Common myeloid progenitor, CD34-positive (primary cell): ENCODE results near the gene USH2A.

Source experiments
- CTCF ChIA-PET: fragments of 350-600 bp; sonication (Branson Sonifier 250); formaldehyde crosslinking; loops from one replicate; lab custom pipeline; 2021; ENCODE audit warnings: antibody characterized with exemption; lab: Charles Lee
- POLR2A ChIA-PET: fragments of 350-600 bp; sonication (Branson Sonifier 250); formaldehyde crosslinking; loops from one replicate; lab custom pipeline; 2021; ENCODE audit warnings: antibody characterized with exemption; lab: Charles Lee
- DNase-seq, 3 donors: peaks; one replicate each; pipeline versions ENCODE4 v3.0.0 to v3.0.0-alpha.2; 2013
- H3K27ac ChIP-seq, 2 experiments: 1 replicate in 1 of 2; 2 replicates in 1 of 2; pipeline ENCODE4 v1.7.0; 2013; ENCODE audit warnings: inconsistent platforms in 2 of 2, low read length in 2 of 2, mild to moderate bottlenecking in 2 of 2, low read depth in 1 of 2, moderate library complexity in 1 of 2; ENCODE audit not compliant: severe bottlenecking in 2 of 2, insufficient read depth in 1 of 2, poor library complexity in 1 of 2
- H3K27me3 ChIP-seq, 5 experiments: replicated peaks in 2 of 5; 1 replicate in 3 of 5; 2 replicates in 2 of 5; pipeline versions ENCODE4 v1.6.1 to v1.7.0; 2013; ENCODE audit warnings: low read length in 4 of 5, mild to moderate bottlenecking in 2 of 5, moderate library complexity in 2 of 5, inconsistent platforms in 1 of 5; ENCODE audit not compliant: insufficient read depth in 5 of 5, control insufficient read depth in 4 of 5
- H3K36me3 ChIP-seq, 4 experiments: 1 replicate in 2 of 4; 2 replicates in 2 of 4; pipeline versions ENCODE4 v1.6.1 to v1.7.0; 2013; ENCODE audit warnings: low read length in 3 of 4, control low read depth in 1 of 4, mild to moderate bottlenecking in 1 of 4; ENCODE audit not compliant: control insufficient read depth in 4 of 4, insufficient read depth in 4 of 4
- H3K4me1 ChIP-seq, 4 experiments: 1 replicate in 3 of 4; 2 replicates in 1 of 4; pipeline versions ENCODE4 v1.6.1 to v1.7.1; 2013; ENCODE audit warnings: low read length in 3 of 4, mild to moderate bottlenecking in 3 of 4, control low read depth in 1 of 4, inconsistent platforms in 1 of 4, moderate library complexity in 1 of 4; ENCODE audit not compliant: control insufficient read depth in 4 of 4, insufficient read depth in 4 of 4; ENCODE audit errors: control extremely low read depth in 1 of 4
- H3K4me3 ChIP-seq, 7 experiments: 1 replicate in 4 of 7; 2 replicates in 3 of 7; pipeline versions ENCODE4 v1.5.1 to v1.7.0; 2013; ENCODE audit warnings: mild to moderate bottlenecking in 7 of 7, low read length in 6 of 7, moderate library complexity in 6 of 7, inconsistent platforms in 2 of 7, low read depth in 2 of 7, control low read depth in 1 of 7; ENCODE audit not compliant: insufficient read depth in 4 of 7, control insufficient read depth in 1 of 7; ENCODE audit errors: extremely low read depth in 1 of 7
- H3K9me3 ChIP-seq, 5 experiments: 1 replicate in 4 of 5; 2 replicates in 1 of 5; pipeline versions ENCODE4 v1.6.1 to v1.7.1; 2013; ENCODE audit warnings: low read length in 4 of 5, mild to moderate bottlenecking in 2 of 5, inconsistent platforms in 1 of 5, low read depth in 1 of 5, moderate library complexity in 1 of 5; ENCODE audit not compliant: control insufficient read depth in 4 of 5, insufficient read depth in 2 of 5; ENCODE audit errors: control extremely low read depth in 1 of 5
- WGBS: methylation state at CpG from one replicate; pipeline ENCODE4 v1.1.5; 2013; ENCODE audit not compliant: insufficient coverage; 5-methylcytosine and 5-hydroxymethylcytosine counted together

Gene USH2A

DNA sequence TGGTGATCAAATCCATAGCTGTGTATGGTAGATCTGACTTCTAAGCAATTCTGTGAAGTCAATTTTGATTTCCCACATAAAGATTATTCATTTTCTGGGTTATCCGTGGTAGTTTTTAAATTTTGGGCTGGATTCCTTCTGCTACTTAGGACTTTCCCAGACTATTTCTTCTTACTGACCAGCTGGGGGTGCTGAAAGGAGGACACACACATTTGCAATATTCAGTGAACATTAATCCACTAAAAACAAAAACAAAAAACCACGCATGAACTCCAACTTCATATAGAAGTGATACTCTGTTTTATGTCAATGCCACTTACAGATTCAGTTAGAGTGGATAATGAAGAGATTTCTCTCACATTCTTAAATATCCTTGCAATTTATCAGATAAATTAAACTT, 750.8 kb downstream of the USH2A start:
- H3K4me1 ChIP-seq: no peaks in the 10 kb centered on the region
- CTCF ChIA-PET: no interaction called here
- no peak for DNase-seq
- no peak overlapping the region for H3K27ac ChIP-seq
- POLR2A ChIA-PET: no interaction called here
- H3K27me3 ChIP-seq: no peaks in the 10 kb centered on the region
- H3K9me3 ChIP-seq: no peaks in the 10 kb centered on the region
- H3K4me3 ChIP-seq: no peak overlapping the region
- WGBS: no CpG with 5 or more reads among the region's 2 CpGs
- no peaks in the 10 kb centered on the region for H3K36me3 ChIP-seq

DNA sequence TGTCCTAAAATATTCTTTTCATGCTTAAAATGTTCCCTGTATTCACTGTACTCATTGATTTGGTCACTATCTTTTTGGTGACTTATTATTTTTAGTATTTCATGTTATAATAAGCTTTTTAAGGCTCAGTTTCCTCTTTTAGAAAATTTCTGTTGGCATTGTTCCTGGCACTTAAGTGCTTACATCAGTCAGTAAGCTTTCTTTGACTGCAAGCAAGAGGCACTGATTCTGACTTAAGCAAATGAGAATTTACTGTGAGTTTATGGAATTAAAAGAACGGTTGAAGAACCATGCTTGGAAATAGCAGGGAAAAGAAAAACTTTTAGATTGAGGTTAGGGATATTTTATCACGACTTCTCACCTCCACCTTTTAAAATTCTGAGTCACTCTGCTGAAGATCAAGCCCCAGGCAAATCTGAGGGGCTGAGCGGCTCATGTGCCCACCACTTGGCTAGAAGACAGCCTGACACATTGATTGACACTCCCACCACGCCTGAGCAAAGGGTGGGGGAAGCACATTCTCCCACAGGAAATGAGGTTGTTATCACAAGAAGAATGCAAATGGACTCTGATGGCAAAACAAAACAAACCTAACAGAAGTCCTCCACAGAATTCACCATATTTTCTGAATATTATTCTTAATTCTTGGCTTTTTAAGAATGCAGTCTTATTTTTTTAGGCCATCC, 753.3 kb downstream of the USH2A start:
- no peaks in the 10 kb centered on the region for H3K9me3 ChIP-seq
- ChIA-PET POLR2A (no interaction called here), CTCF (no interaction called here)
- 25% methylated on average over 1 of the region's 4 CpGs for WGBS
- H3K27me3 ChIP-seq: no peaks in the 10 kb centered on the region
- no peak overlapping the region for H3K27ac ChIP-seq
- H3K4me3 ChIP-seq: no peak overlapping the region
- no peaks in the 10 kb centered on the region for H3K4me1 ChIP-seq
- DNase-seq: no peak
- no peaks in the 10 kb centered on the region for H3K36me3 ChIP-seq

DNA sequence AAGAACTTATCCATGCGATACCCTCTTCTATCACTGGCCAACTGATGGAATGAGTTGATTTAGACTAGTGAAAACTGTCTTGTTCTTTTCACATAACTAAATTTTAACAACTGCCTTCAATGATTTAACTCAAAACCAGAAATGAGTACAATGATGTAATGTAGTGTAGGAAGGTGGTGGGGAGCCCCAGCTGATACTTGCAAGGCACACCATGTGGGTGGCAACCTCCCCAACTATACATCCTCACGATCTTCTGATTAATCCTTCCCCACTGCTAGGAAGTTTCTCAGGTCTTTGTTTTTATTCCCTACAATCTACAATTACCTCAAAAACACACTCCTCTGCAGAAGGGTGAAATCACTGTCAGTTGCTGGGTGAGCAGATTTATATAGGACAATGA, 755.5 kb downstream of the USH2A start:
- Histone ChIP-seq H3K4me3 (no peak overlapping the region), H3K9me3 (no peaks in the 10 kb centered on the region), H3K36me3 (no peaks in the 10 kb centered on the region), H3K27ac (no peak overlapping the region), H3K4me1 (no peaks in the 10 kb centered on the region), H3K27me3 (no peaks in the 10 kb centered on the region)
- 80% methylated on average over 1 of the region's 2 CpGs for WGBS
- ChIA-PET CTCF (no interaction called here), POLR2A (no interaction called here)
- no peak for DNase-seq

DNA sequence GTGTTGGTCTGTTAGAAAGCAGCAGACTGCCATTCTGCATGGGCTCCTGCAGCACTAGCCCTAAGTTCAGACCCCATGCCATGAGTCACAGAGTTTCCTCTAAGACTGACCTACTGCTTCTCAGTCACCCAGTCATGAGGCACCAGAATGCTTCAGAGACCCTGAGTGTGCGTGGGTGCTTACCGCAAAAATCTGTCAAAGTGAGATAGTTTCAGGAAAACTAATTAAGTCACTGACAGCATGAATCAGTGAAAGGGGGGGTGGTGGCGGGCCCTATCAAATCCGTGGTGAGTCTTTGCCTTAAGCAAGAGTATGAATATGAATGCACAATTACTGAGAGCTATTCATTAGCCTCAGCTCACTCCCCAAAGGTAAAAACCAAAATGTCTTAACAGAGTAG, 758.0 kb downstream of the USH2A start:
- 100% methylated on average over 2 of the region's 4 CpGs for WGBS
- POLR2A ChIA-PET: no interaction called here
- H3K4me3 ChIP-seq: no peak overlapping the region

DNA sequence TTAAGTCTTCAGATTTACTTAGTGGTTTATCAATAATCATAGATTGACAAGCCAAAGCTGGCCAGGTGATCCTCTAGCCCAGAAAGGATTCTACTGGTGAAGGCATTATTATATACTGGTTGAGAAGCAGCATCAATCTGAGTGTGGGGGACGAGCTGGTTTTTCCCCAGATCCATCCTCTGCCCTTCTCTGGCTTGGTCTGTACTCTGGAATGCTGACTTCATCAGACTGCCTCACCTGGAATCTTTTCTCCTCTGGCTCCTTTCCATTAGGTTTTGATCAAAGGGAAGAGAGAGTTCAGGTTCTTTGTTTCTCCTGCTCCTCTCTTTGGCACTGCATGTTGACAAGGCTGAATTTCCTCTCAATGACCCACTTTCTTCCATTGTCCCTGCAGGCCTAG, 762.2 kb downstream of the USH2A start:
- no peaks in the 10 kb centered on the region for H3K4me1 ChIP-seq
- POLR2A ChIA-PET: no interaction called here
- no peaks in the 10 kb centered on the region for H3K9me3 ChIP-seq
- no peaks in the 10 kb centered on the region for H3K27me3 ChIP-seq
- H3K36me3 ChIP-seq: no peaks in the 10 kb centered on the region
- 80% methylated on average over 1 of the region's 1 CpG for WGBS
- CTCF ChIA-PET: no interaction called here
- H3K27ac ChIP-seq: no peak overlapping the region
- no peak overlapping the region for H3K4me3 ChIP-seq
- no peak for DNase-seq

More for the DNA sequence above, 758.0 kb downstream of the USH2A start:
- Histone ChIP-seq H3K36me3 (no peaks in the 10 kb centered on the region), H3K9me3 (no peaks in the 10 kb centered on the region), H3K27ac (no peak overlapping the region), H3K4me1 (no peaks in the 10 kb centered on the region), H3K27me3 (no peaks in the 10 kb centered on the region)
- no peak for DNase-seq
- CTCF ChIA-PET: no interaction called here

- POLR2A ChIA-PET: interaction anchor here (0.6 kb wide), 1 partner anchor 78 kb away, joined by 3 read pairs; no protein-coding TSS in a partner anchor
- Histone ChIP-seq H3K4me1 (no peaks in the 10 kb centered on the region), H3K36me3 (no peaks in the 10 kb centered on the region), H3K4me3 (no peak overlapping the region), H3K27me3 (no peaks in the 10 kb centered on the region), H3K27ac (no peak overlapping the region), H3K9me3 (no peaks in the 10 kb centered on the region)
- CTCF ChIA-PET: no interaction called here
- DNase-seq: no peak
These were observed 763.0 kb downstream of the USH2A start for GRCh38 chr1:215660259-215660658.

- ChIA-PET POLR2A (no interaction called here), CTCF (interaction anchor here (1.1 kb wide), 1 partner anchor 24 kb away, joined by 3 read pairs; no protein-coding TSS in a partner anchor)
- no peaks in the 10 kb centered on the region for H3K9me3 ChIP-seq
- H3K4me3 ChIP-seq: no peak overlapping the region
- H3K27ac ChIP-seq: no peak overlapping the region
- no peaks in the 10 kb centered on the region for H3K4me1 ChIP-seq
- peaks cover 0 to 2% (median 0%) of the 10 kb centered on the region in 5 experiments for H3K27me3 ChIP-seq
- 92% methylated on average over 2 of the region's 4 CpGs for WGBS
- DNase-seq: no peak
- no peaks in the 10 kb centered on the region for H3K36me3 ChIP-seq
These were observed 766.2 kb downstream of the USH2A start for GRCh38 chr1:215657047-215657446.
